Measurements from ENCODE around the gene COX19.

The COX19 gene

DNA sequence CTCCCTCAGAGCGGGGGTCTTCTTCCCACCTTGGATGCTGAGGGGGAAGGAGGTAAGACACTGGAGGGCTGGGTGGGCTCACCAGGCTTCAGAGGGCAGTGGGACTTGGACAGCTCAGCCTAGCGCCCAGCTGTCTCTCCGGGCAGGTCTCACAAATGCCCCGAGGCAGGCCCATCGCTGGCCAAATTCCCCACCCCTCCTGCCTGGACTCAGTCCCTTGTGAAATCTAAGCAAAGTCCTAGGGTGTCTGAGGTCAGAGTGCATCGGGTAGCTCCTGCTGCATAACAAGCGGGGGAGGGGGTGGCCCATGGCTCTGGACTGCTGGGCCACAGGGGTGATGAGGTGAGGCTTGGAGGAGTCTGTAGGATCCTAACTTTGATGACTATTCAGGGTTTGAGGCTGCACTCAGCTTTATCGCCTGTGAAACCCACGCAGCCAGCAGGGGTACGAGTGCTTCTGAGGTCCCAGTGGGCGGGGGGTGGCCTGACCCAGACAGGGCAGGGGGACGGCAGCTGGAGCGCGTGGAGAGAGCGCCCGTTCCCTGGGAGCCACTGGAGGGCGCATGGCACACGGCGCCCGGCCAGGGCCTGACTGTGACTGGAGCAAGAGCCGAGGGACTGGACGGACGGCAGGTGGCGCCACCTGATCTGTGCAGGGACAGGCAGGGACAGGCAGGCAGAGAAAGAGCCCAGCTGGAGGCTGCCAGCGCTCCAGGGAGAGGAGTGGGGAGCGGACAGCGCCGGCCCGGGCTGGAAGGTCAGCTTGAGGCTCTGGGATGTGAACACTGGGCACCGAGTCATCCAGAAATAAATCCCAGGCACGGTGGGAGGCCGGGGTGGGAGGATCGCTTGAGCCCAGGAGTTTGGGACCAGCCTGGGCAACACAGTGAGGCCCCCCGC, 17.6 kb upstream of the COX19 start:
- Histone ChIP-seq H3K27me3 (peaks cover 7 to 33% (median 18%) of the 10 kb centered on the region in 11 experiments; a peak in 15 of 22 replicates), H3K4me1 (peaks cover 50 to 94% (median 86%) of the 10 kb centered on the region in 10 experiments), H3K27ac (peak overlapping the region in 5 of 11 experiments; percentile 10 to 61 (median 46); a peak in 5 of 22 replicates), H4K20me1 (peaks cover 0 to 28% (median 7%) of the 10 kb centered on the region in 11 experiments; a peak in 11 of 22 replicates), H3K9me3 (replicated peaks in 1 of 11) (no peaks in the 10 kb centered on the region), H3K9ac (peak overlapping the region in 7 of 11 experiments; percentile 16 to 58 (median 34); a peak in 8 of 22 replicates), H3K4me2 (peak overlapping the region; percentile 64 to 92 (median 78)), H3K4me3 (no peak overlapping the region), H3K36me3 (peaks cover 0 to 10% (median 0%) of the 10 kb centered on the region in 11 experiments; a peak in 5 of 22 replicates)
- no peak for TF ChIP-seq Cebpa-rat (IDR thresholded peaks at IDR 0.05)

DNA sequence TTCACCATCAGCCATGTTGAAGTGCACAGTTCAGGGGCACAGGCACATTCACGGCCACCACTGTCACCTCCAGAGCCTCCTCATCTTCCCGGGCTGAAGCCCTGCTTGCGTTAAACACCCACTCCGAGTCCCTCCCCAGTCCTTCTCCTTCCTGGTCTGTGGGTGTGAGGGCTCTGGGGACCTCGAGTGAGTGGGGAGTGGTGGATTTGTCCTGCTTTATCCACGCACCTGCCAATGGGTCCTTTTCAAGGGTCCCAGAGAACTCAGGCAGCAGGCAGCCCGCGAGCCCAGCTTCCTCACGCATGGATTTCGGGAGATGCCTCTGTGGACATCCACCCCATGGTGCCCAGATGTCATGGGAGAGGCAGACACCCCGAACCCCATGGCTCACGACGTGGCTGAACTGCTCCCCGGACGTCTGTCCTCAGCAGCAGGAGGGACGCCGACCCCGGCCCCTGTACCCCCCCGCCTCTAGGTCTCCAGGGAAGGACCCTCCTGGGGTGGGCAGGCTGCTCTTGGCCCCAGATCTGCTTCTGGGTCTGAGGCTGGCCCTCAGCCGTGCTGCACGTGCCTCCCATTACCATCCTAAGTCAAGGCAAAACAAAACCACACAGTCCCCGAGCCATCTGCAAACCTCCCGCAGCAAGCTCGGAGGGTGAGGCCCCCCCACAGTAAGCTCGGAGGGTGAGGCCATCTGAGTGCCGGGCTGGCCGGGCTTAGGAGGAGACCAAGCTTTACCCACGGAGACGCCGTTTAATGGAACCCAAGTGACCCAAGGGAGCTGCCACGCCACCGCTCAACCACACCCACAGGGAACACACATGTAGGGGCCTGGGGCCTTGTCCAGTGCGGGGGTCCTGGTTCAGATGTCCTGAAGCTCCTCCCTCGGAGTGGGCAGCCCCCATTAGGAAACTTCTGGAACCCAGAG, 16.6 kb upstream of the COX19 start:
- H4K20me1 ChIP-seq = peaks cover 0 to 28% (median 6%) of the 10 kb centered on the region in 11 experiments; a peak in 10 of 22 replicates
- no peaks in the 10 kb centered on the region for H3K9me3 ChIP-seq (replicated peaks in 1 of 11)
- H3K4me2 ChIP-seq = peak overlapping the region; percentile 57 to 92 (median 68)

DNA sequence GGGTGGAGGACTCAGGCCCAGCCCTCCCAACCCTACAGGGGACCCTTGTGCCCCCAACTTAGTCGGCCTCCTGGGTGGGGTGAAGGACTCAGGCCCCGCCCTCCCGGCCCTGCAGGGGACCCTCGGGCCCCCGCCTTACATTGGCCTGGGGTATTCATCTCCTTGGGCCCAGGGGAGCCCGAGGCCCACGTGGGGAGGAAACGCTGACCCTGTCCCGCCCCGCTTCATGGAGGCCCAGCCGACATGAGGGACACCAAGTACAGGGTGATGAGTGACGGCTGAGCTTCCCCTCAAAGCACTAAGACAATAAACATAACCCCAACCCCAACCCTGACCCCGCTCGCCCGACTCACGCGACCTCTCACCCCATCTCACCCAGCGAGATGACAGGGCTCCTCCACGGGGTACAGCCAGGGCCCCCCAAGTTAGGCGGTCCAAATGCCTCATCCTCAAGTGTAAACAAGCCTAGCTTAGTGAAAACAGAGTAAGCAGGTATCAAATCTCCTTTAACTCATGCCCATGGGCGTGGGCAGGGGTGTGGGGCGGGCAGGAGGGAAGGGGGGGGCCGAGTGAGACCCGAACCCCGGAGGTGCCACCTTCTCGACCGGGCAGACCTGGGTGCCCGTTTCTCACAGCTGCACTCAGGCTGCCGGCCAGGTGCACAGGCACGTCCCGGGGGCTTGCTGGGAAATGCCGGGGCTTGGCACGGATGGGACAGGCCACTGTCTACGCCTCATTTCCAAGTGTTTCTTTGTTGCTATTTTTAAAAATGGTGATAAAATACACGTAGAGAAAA, 15.8 kb upstream of the COX19 start:
- H3K4me3 ChIP-seq = no peak overlapping the region
- TF ChIP-seq Cebpa-rat (IDR thresholded peaks at IDR 0.05) = no peak
- peaks cover 53 to 94% (median 86%) of the 10 kb centered on the region in 10 experiments for H3K4me1 ChIP-seq
- H3K4me2 ChIP-seq = peak overlapping the region; percentile 57 to 92 (median 68)
- H3K9me3 ChIP-seq (replicated peaks in 1 of 11) = no peaks in the 10 kb centered on the region
- peaks cover 0 to 29% (median 6%) of the 10 kb centered on the region in 11 experiments; a peak in 10 of 22 replicates for H4K20me1 ChIP-seq
- H3K27me3 ChIP-seq = peaks cover 7 to 44% (median 18%) of the 10 kb centered on the region in 11 experiments; a peak in 15 of 22 replicates
- peak overlapping the region in 3 of 11 experiments; percentile 46 to 61 (median 56); a peak in 4 of 22 replicates for H3K27ac ChIP-seq
- peak overlapping the region in 3 of 11 experiments; percentile 5 to 58 (median 42); a peak in 3 of 22 replicates for H3K9ac ChIP-seq
- H3K36me3 ChIP-seq = no peaks in the 10 kb centered on the region

More for the DNA sequence above, 16.6 kb upstream of the COX19 start:
- no peak for TF ChIP-seq Cebpa-rat (IDR thresholded peaks at IDR 0.05)
- Histone ChIP-seq H3K9ac (peak overlapping the region in 7 of 11 experiments; percentile 5 to 58 (median 42); a peak in 10 of 22 replicates), H3K27me3 (peaks cover 7 to 40% (median 18%) of the 10 kb centered on the region in 11 experiments; a peak in 15 of 22 replicates), H3K36me3 (peaks cover 0 to 4% (median 0%) of the 10 kb centered on the region in 11 experiments; a peak in 3 of 22 replicates), H3K27ac (peak overlapping the region in 6 of 11 experiments; percentile 10 to 61 (median 49); a peak in 9 of 22 replicates), H3K4me3 (no peak overlapping the region), H3K4me1 (peaks cover 55 to 94% (median 86%) of the 10 kb centered on the region in 10 experiments)

DNA sequence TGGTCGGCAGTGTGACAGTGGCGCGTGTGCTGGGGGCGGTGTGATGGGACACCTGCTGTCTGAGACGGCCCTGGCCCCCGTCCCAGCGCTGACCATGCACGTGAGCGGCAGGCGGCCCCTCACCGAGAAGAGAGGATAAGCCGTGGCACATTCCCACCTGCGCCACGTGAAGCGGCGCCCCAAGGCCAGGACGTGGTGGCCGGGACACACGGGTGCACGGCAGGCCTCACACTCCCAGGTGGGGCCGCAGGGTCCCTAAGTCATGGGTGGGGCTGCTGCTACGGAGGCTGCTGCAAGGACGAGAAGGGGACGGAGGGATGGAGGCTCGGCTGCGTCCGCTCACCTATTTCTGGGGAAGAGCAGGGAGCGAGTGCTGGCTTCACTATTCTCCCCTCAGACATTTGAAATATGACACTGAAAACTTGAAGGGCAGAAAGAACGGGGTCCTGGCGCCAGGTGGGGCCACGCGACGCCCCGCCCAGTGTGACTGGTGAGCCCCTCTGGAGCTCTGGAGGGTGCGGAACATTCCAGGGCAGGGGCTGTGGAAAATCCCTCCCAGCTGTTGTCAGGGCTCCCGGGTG, 15.1 kb upstream of the COX19 start:
- no peak overlapping the region for H3K4me3 ChIP-seq
- no peak overlapping the region for H3K27ac ChIP-seq
- peak overlapping the region in 3 of 11 experiments; percentile 76 to 91 (median 90); a peak in 2 of 22 replicates for H3K4me2 ChIP-seq
- H3K27me3 ChIP-seq = peaks cover 7 to 38% (median 12%) of the 10 kb centered on the region in 11 experiments; a peak in 15 of 22 replicates
- peaks cover 51 to 94% (median 86%) of the 10 kb centered on the region in 10 experiments for H3K4me1 ChIP-seq
- no peaks in the 10 kb centered on the region for H3K36me3 ChIP-seq
- no peaks in the 10 kb centered on the region for H3K9me3 ChIP-seq (replicated peaks in 1 of 11)
- peaks cover 0 to 22% (median 5%) of the 10 kb centered on the region in 11 experiments; a peak in 7 of 22 replicates for H4K20me1 ChIP-seq
- H3K9ac ChIP-seq = no peak overlapping the region
- no peak for TF ChIP-seq Cebpa-rat (IDR thresholded peaks at IDR 0.05)

DNA sequence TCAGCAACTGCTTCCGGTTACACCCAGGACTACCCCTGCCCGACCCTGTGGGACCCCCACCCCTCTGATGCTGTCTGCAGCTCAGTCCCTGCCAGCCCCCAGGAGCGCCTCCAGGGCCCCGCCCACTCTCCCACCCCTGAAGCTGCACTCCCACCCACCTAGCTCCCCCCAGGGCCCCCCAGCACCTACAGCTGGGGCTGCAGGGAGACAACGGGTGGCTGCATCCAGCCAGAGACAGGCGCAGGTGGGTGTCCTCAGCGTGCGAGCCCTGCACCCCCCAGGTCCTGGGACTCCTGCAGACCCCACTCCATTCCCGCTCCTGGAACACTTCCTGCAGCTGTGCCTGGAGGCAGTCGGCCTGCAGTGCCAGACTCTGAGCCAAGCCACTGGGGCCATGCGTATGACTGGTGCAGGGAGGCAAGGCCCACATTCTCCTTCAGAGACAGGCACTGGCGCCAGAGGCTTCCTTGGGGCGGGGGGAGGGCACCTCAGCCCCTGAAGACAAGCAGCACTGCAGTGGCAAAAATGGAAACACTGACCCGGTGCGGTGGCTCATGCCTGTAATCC, 13.7 kb upstream of the COX19 start:
- Histone ChIP-seq H4K20me1 (peaks cover 0 to 11% (median 0%) of the 10 kb centered on the region in 11 experiments; a peak in 1 of 22 replicates), H3K4me1 (peaks cover 49 to 94% (median 87%) of the 10 kb centered on the region in 10 experiments), H3K36me3 (no peaks in the 10 kb centered on the region), H3K9ac (no peak overlapping the region), H3K9me3 (replicated peaks in 1 of 11) (no peaks in the 10 kb centered on the region), H3K4me3 (no peak overlapping the region), H3K27ac (no peak overlapping the region), H3K27me3 (peaks cover 0 to 28% (median 0%) of the 10 kb centered on the region in 11 experiments; a peak in 5 of 22 replicates), H3K4me2 (peak overlapping the region in 6 of 11 experiments; percentile 20 to 87 (median 36); a peak in 6 of 22 replicates)
- no peak for TF ChIP-seq Cebpa-rat (IDR thresholded peaks at IDR 0.05)

DNA sequence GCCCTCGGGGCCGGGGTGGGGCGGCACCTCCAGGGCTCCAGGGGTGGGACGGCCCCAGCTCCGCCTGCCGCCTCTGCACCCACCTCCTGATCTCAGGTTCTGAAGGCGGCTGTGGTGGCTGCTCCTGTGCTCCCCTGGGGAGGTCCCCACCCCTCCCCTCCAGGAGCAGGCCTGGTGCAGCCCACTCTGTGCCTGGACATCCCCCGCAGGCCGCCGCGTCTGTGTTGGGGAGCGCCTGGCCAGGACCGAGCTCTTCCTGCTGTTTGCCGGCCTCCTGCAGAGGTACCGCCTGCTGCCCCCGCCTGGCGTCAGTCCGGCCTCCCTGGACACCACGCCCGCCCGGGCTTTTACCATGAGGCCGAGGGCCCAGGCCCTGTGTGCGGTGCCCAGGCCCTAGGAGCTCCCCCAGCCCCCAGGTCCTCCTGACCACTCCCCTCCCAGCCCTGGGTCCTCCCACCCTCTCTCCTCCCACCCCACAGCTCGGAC, 13.1 kb upstream of the COX19 start:
- peak overlapping the region in 1 of 10 experiments; percentile 31; a peak in 2 of 20 replicates for H3K4me3 ChIP-seq
- peaks cover 0 to 6% (median 0%) of the 10 kb centered on the region in 11 experiments; a peak in 1 of 22 replicates for H4K20me1 ChIP-seq
- no peak for TF ChIP-seq Cebpa-rat (IDR thresholded peaks at IDR 0.05)
- peaks cover 47 to 94% (median 87%) of the 10 kb centered on the region in 10 experiments for H3K4me1 ChIP-seq
- H3K36me3 ChIP-seq = no peaks in the 10 kb centered on the region
- H3K4me2 ChIP-seq = peak overlapping the region; percentile 53 to 94 (median 72)
- no peaks in the 10 kb centered on the region for H3K9me3 ChIP-seq (replicated peaks in 1 of 11)
- H3K9ac ChIP-seq = peak overlapping the region in 7 of 11 experiments; percentile 12 to 68 (median 37); a peak in 10 of 22 replicates
- peaks cover 0 to 28% (median 0%) of the 10 kb centered on the region in 11 experiments; a peak in 4 of 22 replicates for H3K27me3 ChIP-seq
- H3K27ac ChIP-seq = peak overlapping the region in 6 of 11 experiments; percentile 22 to 69 (median 60); a peak in 7 of 22 replicates
